Activated CD4-positive, alpha-beta T cell treated with anti-CD3 and anti-CD28 coated beads for 24 hours (primary cell): Measurements from ENCODE around the gene TRMT112.

Source experiments
- DNase-seq, 2 donors: peaks; one replicate each; pipeline ENCODE4 v3.0.0-alpha.2; 2020; ENCODE audit warnings: low read depth in 2 of 2

The TRMT112 gene

DNA sequence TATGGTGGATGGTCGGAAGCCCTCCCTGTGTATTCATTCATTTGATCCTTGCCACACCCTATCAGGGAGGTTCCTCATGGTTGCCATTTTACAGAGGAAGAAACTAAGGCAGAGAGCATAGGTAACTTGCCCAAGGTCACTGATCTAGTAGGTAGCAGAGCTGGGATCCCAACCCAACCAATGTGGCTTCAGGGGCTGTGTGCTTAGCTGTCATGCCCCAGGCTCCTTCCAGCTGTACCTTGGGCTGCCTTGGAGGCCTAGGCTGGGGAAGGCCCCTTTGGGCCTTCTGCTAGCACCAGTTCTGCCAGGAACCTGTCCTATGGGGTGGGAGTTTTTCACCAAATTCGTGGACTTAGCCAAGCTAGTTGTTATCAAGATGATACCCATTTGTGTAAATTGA lies 41.5 kb downstream of the TRMT112 start:
- no peak for DNase-seq

DNA sequence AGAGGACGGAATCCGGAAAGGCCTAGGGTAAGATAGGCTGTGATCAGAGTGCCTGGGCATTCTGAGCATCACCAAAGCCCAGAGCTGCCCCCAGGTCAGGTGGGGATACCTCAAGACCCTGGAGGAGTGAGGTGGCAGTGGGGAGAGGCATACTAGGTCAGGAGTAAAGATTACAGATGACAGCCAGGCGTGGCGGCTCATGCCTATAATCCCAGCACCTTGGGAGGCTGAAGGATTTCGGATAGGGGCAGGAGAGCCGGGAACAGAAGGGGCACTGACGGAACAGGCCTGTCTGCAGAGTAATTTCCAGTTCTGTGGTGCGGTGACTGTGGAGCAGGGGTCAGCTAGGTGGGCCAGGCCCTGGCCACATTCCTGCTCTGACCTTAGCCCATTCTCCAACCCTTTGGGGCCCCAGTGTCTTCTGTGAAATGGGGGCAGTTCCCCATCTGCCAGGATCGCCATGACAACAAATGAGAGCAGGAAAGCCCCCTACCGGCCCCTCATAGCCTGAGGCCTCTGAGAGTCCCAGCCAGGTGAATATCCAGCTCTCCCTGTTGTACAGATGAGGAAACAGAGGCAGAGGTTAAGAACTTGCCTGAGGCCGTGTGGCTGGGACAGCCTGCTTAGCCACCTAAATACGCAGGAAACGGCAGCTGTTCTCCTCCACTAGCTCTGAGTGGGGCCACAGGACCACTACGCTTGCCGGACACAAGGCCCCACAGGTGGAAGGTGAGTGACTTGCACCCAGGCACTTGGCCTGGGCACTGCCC lies 42.1 kb downstream of the TRMT112 start:
- DNase-seq, result no peak

DNA sequence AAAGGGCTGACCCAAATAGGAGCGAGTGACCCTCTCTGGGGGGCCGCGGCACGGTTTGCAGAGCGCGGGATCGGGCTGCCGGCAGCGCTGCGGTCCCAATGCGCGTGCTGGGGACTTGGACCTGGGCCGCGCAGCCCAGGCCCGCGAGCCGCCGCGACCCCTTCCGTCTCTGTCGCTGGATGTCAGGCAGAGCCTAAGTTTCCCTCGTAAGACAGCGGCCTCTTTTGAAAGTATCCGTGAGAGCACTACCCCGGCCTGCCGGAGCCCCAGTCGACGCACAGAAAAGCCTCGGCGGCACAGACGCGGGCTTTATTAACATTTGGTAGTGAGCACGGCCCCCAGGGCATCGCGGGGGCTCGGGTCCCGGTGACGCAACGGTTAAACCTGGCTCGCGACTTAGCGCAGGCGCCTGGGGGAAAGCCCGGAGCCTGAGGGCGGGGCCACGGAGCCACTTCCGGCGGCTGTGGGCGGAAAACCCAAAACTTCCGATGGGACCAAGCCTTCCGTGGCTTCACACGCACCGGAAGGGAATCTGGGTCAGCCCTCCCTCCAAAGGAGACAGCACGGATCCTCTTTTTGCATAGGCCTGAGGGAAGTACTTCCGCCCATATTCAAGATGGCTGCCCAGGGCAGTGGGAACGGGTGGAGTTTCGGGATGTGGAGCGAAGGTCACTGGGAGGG lies 47.7 kb downstream of the TRMT112 start:
- DNase-seq, result peak; percentile 95 to 97

DNA sequence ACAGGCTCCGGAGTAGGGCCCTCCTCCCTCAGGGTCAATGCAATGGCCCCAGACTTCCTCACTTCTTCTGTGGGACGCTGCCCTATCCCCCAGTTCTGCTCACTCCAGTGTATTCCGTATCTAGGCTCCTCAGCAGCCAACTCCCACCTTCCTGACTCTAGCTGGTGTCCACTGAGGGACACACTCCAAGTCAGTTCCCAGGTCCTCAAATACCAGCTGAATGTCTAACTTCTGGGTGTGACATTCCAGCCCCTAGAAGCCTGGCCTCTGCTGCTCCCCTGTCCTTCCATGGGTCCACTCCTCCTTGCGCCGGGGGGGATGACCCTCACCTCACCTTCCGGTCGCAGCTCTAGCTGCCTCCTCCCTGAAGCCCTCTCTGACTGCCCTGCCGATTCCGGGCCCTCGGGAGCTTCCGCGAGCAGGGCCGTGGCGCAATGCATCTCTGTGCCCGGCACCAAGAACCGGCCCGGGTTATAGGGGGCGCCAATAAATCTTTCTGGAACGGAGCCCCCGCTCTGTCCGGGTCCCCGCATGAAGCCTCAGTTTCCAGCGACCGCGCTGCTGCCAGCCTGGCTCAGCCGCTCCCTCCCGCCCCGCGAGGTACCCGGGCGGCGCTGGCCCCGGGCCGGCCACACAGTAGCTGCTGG lies 48.3 kb downstream of the TRMT112 start:
- peak in 1 of 2 donors; percentile 50 for DNase-seq

DNA sequence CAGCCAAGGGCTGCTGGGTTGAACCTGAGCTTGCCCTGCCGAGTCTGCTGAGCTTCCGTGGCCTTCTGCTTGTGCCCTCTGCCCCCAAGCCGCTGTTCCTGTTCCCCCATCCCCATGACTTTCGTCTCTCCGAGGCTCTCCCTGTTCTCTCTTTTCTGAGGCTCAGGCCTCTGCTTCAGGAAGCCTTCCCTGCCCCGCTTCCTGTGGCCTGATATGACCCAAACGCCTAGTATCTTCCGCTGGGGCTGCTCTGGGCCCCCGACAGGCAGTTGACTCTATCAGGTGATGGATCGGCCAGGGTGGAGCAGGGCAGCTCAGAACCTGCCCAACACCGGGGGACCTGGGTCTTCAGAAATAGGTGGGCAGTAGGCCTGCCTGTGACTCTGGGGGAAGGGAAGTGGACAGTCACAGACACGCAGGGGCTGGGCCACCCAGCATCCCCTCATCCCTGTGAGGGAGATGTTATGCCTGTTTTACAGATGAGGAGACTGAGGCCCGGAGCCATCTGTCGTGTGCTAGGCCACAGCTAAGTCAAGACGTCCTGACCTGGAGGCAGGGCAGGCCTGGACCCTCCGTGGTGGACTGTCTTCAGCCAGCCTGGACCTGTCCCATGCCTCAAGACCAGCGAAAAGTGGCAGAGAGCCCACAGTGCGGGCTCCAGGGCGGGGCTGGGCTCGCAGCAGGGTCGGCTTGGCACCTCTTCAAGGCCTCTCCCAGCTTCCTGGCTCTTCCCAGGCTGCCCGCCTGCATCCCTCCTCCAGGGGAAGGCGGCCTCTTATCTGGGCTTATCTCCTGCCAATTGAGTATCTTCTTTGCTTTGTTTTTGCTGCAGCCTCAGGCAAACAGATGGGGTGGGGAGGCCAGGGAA lies 49.1 kb downstream of the TRMT112 start:
- no peak for DNase-seq

DNA sequence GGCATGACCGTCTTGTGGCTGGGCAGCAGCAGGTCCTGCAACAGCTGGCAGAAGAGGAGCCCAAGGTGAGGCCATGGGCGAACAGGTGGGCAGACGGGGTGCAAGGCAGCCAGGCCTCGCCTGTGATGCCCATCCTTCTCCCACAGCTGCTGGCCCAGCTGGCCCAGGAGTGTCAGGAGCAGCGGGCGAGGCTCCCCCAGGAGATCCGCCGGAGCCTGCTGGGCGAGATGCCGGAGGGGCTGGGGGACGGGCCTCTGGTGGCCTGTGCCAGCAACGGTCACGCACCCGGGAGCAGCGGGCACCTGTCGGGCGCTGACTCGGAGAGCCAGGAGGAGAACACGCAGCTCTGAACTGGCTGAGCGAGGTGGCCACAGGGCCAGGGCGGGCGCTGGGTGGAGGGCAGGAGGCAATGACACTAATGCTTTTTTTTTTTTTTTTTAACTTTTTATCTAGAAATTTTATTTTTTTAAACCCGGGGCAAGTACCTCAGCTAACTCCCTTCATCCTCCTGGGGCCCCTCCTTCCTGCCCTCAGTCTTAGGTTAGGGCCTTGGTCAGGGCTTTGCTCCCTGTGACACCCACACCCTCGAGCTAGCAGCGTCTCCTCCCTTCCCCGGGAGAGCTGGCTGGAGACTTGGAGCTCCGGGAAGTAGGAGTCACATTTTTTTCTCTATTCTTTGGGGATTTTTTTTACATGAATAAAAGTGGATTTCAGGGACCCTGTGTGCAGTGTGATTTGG lies 50.0 kb downstream of the TRMT112 start:
- no peak for DNase-seq
